Fibroblast of skin of abdomen (primary cell): ENCODE measurements around the gene ATG4D.
A peak's percentile ranks its signal among the peaks of the same experiment; 100 is the strongest.
"Not testable (repeated sequence)": the region's sequence is repeated elsewhere in the genome, so short reads cannot be mapped to it uniquely, and the experiment has no call there.

Experiments
- DNase-seq: peaks from one replicate; pipeline ENCODE4 v3.0.0-alpha.2; 2013

The ATG4D gene

DNA sequence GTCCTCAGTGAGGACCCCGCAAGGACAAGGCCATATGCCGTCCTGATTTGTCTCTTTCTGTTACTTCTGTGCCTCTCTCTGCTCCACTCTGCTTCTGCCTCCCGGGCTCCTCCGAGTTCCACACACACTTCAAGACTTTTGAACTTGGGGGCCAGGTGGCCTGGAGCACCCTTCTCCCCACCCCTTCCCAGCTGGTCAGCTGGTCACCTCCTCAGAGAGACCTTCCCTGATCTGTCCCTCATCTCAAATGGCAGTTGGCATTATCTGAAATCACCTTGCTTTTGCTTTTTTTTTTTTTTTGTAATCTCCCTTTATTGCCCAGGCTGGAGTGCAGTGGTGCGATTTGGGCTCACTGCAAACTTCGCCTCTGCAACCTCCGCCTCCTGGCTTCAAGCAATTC, 24.3 kb upstream of the ATG4D start:
- DNase-seq = no peak

DNA sequence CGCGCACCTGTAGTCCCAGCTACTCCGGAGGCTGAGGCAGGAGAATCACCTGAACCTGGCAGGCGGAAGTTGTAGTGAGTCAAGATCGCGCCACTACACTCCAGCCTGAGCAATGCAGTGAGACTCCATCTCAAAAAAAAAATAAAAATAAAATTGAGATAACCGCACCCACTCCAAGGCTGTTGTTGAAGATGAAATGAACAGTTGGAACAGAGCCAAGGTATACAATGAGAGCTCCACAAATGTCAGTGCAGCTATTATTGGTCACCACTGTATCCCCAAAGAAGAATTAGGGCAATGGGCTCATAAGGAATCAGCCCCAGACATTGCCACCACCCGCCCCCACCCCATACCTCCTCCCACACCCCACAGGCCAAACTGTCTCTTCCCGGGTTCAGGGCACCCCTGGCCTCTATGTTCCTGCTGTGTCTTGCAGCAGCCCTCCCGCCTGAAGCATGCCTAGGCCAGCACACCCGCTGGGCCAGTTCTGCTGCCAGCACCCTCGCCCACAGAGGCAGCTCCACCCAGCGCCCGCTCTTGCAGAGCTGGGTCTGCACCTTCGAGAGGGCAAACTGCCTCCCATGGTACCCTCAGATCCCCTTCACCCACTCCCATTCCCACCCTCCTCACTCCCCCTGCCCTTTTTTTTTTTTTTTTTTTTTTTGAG, 22.9 kb upstream of the ATG4D start:
- DNase-seq = no peak

DNA sequence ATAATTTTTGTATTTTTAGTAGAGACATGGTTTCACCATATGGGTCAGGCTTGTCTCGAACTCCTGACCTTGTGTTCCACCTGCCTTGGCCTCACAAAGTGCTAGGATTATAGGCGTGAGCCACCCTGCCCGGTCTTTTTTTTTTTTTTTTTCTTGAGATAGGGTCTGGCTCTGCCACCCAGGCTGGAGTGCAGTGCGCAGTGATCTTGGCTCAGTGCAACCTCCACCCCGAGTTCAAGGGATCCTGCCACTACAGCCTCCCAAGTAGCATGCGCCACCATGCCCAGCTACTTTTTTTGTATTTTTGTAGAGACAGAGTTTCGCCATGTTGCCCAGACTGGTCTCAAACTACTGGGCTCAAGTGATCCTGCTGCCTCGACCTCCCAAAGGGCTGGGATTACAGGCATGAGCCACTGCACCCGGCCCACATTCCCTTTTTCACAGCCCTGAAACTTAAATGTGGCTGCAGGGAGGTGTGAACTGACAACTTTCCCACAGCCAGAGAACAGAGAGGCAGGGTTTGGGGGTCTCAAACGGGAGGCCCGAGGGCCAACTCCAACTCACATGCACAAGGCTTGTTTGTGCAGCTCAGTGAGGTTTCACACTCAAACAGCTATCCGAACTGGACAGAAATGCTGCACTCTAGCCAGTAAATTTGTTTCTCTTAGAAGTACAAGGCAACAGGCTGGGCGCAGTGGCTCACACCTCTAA, 22.1 kb upstream of the ATG4D start:
- no peak for DNase-seq

DNA sequence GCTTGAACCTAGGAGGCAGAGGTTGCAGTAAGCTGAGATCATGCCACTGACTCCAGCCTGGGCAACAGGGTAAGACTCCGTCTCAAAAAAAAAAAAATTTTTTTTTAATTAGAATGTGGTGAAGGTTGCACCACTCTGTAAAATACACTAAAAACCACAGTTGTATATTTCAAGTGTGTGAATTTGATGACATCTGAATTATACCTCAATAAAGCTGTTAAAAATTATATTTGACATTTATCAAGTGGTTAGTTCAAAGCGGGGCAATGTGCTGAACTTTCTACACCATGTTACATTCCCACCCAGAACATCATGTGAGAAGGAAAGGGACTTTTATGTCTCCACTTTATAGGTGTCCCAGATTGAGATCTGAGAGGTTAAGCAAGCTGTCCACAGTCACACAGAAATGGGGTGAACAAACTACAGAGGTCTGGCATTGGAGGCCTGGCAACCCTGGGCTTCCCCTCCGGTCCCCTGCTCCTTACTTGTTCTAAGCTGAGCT, 20.5 kb upstream of the ATG4D start:
- no peak for DNase-seq

- DNase-seq = no peak
Measured at GRCh38 chr19:10525636-10526035, 18.1 kb upstream of the ATG4D start.

DNA sequence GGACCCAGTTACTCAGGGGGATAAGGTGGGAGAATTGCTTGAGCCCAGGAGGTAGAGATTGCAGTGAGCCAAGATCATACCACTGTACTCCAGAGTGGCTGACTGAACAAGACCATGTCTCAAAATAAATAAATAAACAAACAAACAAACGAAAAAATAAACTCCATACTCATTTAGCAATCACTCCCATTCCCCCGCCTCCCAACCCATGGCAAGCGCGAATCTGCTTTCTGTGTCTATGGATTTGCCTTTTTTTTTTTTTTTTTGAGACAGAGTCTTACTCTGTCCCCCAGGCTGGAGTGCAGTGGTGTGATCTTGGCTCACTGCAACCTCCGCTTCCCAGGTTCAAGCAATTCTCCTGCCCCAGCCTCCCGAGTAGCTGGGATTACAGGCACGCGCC, 16.8 kb upstream of the ATG4D start:
- DNase-seq = not testable (repeated sequence)

- DNase-seq = no peak
Measured at GRCh38 chr19:10532457-10532856, 11.2 kb upstream of the ATG4D start.

DNA sequence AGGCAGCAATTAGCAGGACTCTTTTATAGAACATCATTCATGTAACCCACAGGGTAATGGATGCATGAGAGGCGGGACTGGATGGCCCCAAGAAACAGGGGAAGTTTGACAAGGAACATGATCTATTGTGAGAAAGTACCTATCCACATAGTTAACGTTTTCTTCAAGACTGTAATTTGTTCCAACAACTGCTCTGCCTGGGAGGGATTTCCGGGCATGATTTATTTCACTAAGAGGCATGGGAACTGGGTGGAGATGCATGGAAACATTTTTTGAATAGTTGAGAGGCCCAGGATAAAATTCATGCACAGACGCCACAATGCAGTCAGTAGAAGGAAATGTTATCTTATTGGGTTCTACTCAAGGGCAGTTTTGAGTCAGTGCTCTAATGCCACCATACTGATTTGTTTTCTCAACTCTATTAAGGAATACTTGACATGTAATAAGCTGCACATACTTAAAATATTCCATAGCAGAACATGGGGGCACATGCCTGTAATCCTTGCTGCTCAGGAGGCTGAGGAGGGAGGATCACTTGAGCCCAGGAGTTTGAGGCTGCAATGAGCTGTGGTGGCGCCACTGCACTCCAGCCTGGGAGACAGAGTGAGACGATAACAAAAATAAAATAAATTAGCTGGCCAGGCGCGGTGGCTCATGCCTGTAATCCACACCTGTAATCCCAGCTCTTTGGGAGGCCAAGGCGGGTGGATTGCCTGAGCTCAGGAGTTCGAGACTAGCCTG, 9.9 kb upstream of the ATG4D start:
- DNase-seq = peak; percentile 92

- no peak for DNase-seq
Measured at GRCh38 chr19:10535613-10536012, 8.1 kb upstream of the ATG4D start.

DNA sequence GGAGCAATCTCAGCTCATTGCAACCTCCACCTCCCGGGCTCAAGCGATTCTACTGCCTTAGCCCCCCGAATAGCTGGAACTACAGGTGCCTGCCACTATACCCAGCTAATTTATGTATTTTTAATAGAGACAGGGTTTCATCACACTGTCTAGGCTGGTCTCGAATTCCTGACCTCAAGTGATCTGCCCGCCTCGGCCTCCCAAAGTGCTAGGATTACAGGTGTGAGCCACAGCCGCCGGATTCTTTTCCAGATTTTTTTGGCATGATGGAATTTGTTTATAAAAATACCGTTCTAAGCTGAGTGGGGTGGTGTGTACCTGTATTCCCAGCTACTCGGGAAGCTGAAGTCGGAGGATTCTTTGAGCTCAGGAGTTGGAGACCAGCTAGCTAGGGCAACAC, 6.0 kb upstream of the ATG4D start:
- DNase-seq = no peak

- DNase-seq = no peak
Measured at GRCh38 chr19:10538204-10538983, 5.3 kb upstream of the ATG4D start.

DNA sequence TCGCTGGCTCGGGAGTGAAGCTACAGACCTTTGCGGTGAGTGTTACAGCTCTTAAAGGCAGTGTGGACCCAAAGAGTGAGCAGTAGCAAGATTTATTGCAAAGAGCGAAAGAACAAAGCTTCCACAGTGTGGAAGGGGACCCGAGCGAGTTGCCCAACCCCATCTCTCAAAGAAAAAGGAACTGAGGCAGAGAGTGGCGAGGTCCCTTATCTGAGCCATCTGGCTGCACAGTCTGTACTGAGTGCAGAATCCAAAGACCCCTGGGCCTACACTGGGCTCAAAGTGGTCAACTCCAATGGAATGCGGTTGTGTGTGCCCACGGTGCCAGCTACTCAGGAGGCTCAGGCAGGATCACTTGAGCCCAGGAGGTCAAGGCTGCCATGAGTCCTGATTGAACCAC, 4.7 kb upstream of the ATG4D start:
- DNase-seq = not testable (repeated sequence)

DNA sequence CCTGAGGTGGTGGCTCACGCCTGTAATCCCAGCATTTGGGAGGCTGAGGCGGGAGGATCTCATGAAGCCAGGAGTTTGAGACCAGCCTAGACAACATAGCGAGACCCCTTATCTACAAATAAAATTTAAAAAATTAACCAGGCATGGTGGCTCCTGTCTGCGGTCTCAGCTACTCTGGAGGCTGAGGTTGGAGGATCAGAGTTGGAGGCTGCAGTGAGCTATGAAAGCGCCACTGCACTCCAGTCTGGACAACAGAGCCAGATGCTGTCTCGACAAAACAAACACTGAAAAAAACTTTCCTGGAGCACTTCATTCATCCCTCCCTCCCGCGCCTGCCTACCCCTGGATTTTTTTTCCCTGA, 665 bp upstream of the ATG4D start:
- DNase-seq = no peak

DNA sequence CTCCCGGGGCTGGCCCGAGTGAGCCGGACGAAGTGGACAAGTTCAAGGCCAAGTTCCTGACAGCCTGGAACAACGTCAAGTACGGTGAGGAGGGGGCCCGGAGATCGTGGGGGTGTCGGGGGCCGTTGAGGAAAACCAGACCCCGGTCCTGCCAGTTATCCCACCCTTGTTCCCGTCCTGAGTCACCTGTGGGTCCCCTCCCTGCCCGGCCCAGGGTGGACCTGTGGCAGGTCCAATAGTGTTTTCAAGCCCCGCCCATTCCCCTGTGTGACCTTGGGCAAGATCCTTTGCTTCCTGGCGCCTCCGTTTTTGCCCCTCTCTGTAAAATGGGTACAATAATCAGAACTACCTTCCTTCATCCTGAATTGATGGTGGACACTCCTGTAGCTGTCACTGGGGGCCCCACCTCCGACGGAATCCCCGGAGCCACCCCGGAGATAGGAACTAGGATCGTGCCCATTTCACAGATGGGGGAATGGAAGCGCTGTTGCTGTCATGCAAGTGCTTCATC, 593 bp downstream of the ATG4D start:
- no peak for DNase-seq

- DNase-seq = no peak
Measured at GRCh38 chr19:10544753-10545251, 1.1 kb downstream of the ATG4D start.

DNA sequence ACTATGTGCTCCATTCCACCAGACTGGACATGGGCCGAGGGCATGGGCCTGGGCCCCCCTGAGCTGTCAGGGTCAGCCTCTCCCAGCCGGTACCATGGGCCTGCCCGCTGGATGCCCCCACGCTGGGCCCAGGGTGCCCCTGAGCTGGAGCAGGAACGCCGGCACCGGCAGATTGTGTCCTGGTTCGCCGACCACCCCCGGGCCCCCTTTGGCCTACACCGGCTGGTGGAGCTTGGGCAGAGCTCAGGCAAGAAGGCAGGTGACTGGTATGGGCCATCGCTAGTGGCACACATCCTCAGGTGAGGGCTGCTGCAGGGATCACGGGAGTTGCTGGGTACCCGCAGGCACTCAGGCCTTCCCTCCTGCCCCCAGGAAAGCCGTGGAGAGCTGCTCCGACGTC, 3.1 kb downstream of the ATG4D start:
- no peak for DNase-seq

DNA sequence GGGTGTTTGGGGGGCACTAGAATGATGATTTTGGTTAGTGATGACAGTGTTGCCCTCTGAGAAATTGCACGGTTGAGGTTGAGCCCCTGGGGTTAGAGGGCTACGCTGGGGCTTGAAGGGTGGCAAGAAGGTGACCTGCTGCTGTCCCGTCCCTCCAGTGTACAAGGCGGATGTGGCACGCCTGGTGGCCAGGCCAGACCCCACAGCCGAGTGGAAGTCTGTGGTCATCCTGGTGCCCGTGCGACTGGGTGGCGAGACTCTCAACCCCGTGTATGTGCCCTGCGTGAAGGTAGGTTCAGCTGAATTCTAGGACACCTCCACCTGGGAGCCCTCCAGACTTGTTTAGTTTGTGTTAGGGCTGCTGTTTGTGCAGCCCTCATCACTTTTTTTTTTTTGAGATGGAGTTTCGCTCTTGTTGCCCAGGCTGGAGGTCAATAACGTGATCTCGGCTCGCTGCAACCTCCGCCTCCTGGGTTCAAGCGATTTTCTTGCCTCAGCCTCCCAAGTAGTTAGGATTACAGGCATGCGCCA, 5.1 kb downstream of the ATG4D start:
- DNase-seq = no peak

- no peak for DNase-seq
Measured at GRCh38 chr19:10549733-10550132, 6.0 kb downstream of the ATG4D start.

GRCh38 chr19:10550336-10550735, 6.6 kb downstream of the ATG4D start:
- DNase-seq = no peak

DNA sequence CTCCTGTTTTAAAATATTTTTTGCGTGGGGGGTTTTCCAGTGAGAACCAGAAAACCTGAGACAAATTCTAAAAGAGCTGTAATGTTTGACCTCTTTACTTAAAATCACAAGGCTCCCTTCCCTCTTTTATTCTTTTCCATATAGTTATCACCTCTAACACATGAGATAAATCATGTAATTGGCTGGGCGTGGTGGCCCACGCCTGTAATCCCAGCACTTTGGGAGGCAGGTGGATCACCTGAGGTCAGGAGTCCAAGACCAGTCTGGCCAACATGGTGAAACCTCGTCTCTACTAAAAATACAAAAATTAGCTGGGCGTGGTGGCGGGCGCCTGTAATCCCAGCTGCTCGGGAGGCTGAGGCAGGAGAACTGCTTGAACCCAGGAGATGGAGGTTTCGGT, 7.3 kb downstream of the ATG4D start:
- not testable (repeated sequence) for DNase-seq

DNA sequence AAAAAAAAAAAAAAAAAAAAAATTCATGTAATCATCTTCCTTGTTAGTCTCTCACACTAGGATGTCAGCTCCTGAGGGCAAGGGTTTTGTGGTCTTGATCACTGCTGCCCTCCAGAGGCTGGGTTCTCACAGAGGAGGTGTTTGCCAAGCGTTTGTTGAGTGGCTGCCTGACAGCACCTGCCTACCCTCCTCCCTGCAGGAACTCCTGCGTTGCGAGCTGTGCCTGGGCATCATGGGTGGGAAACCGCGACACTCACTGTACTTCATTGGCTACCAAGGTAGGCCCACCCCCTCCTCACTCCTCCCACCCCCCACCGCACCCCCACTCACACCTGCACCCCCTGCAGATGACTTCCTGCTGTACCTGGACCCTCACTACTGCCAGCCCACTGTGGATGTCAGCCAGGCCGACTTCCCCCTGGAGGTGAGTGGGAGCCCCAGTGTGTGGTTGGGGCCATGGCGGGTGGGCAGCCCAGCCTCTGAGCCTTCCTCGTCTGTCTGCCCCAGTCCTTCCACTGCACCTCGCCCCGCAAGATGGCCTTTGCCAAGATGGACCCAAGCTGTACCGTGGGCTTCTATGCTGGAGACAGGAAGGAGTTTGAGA, 8.1 kb downstream of the ATG4D start:
- no peak for DNase-seq
